ENCODE results near the gene AMN1.
"Not testable (repeated sequence)": the region's sequence is repeated elsewhere in the genome, so short reads cannot be mapped to it uniquely, and the experiment has no call there.

The AMN1 gene
- total RNA-seq = 1.8 to 15.3 (median 3.5) reads per million in 9 experiments

DNA sequence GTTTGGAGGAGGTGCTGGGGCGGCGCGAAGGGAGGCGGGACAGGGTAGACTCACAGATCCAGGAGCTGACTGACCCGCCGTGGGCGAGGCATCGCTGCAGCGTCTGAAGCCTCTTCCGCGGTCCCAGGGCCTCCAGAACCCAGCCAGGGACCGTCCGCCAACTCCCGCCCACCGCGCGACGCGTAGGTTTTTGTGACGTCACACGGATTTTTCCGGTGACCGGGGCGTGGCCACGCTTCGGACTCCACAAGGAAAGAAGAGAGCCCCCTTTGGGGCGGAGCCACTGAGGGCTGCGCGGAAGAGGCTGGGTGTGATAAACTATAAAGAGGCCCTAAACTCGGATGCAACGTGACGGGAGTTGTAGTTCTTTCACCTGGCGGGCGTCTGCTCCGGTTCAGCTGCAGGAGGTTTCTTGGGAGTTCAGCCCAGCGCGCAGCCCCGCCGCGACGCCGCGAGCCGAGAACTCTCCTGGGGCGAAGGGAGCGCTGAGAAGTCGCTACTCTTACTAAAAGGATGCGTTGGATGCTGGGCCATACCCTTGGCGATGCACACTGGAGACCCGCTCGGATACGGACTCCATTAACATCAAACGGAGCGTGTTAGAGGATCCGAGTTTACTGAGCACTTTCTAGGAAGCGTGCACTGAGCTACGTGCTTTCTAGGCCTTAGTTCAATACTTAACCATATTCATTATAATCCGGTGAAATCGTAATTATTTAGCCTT is at the start of gene AMN1:
TSS of gene AMN1 (minus strand) at position 105 of the 724 bp plus-strand sequence. CDS start at position 92, 13 bp downstream.
- no peaks in the 10 kb centered on the region for H3K27me3 Mint-ChIP-seq
- DNase-seq (peak; percentile 99 to 100 (median 100)), ATAC-seq (replicated peaks) (peak; percentile 90)
- H3K9me3 Mint-ChIP-seq = peaks cover 0 to 1% of the 10 kb centered on the region in 2 donors
- H3K4me3 Mint-ChIP-seq = peak within 1 kb of the TSS; percentile 97 to 99
- peak within 1 kb of the TSS; percentile 97 for H3K27ac Mint-ChIP-seq
- peaks cover 21% of the 10 kb centered on the region for H3K36me3 Mint-ChIP-seq (ENCODE audit: insufficient read depth)
- peaks cover 42 to 47% of the 10 kb centered on the region in 2 donors for H3K4me1 Mint-ChIP-seq (ENCODE audit: low read depth in 2 of 2)

DNA sequence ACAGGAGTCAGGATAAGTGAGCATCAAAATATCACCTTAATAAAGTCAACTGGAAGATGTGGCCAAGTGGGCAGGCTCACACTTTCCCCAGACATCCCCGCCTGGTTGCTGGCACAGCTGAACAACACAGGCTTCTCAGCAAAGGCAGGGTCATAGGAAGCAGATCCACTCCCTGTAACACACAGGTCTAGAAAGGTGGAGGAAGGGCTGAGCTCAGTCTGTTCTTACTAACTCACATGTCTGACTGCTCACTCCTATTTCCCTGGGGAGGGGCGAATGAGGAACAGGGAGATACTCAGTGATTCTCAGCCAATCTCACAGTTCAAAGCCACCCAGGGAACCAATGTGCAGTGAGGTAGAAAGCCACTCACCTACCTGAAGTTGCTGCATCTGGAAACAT is 45.0 kb upstream of the AMN1 start:
- H3K27me3 Mint-ChIP-seq = no peaks in the 10 kb centered on the region
- H3K36me3 Mint-ChIP-seq (ENCODE audit: insufficient read depth) = no peaks in the 10 kb centered on the region
- DNase-seq (no peak), ATAC-seq (replicated peaks) (no peak)
- H3K9me3 Mint-ChIP-seq = no peaks in the 10 kb centered on the region
- H3K4me3 Mint-ChIP-seq = no peak overlapping the region
- H3K4me1 Mint-ChIP-seq (ENCODE audit: low read depth in 2 of 2) = peaks cover 0 to 10% of the 10 kb centered on the region in 2 donors
- H3K27ac Mint-ChIP-seq = peak overlapping the region; percentile 19 to 20

DNA sequence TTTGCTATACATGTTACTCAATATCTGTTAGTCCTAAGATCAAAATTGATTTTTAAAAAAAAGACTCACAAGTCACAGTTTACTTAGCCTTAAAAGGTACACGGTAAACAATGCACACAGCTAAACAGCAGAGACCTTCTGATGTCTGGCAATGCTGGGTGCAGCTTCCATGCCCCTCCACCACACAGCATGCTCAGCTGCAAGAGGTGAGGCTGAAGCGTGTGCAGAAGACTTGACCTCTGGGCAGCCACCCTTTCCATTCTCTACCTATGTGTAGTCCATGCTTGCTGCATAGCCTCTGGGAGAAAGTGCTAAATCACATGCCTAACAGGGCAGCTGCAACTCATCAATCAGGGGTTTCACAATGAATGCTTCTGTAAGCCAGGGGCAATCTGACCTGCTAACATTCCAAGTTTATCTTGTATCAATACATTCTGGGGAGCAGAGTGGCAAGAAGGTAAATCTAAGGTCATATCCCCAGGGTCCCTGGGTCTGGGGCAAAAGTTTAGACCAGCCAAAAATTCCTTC is 44.5 kb upstream of the AMN1 start:
- Mint-ChIP-seq H3K27ac (peak overlapping the region in 1 of 2 donors; percentile 20), H3K27me3 (no peaks in the 10 kb centered on the region), H3K4me1 (ENCODE audit: low read depth in 2 of 2) (peaks cover 0 to 10% of the 10 kb centered on the region in 2 donors), H3K4me3 (no peak overlapping the region), H3K36me3 (ENCODE audit: insufficient read depth) (no peaks in the 10 kb centered on the region), H3K9me3 (no peaks in the 10 kb centered on the region)
- ATAC-seq (replicated peaks) = no peak
- DNase-seq = no peak

DNA sequence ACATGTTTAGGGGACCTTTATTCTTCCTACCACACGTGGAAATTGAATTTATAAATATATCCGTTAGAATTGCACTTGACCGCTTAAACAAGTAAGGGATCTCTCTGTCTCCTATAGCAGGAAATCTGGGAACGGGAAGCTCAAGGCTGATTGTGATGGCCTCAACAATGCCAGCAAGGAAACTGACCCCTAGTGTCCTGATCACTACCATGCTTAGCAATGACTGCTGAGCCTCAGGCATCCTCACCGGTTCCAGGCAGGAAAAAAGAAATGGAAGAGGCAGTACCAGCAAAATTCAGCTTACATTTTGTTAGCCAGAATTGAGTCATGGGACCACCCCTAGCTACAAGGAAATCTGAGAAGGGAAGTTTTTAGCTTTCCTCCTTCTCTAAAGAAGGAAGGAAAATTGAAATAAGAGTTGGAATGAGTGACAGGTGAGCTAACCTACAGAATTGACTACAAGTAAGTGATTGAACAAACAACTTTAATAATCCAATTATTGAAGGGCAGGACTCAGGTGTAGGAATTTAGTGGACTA is 43.9 kb upstream of the AMN1 start:
- Mint-ChIP-seq H3K27me3 (no peaks in the 10 kb centered on the region), H3K27ac (no peak overlapping the region), H3K9me3 (no peaks in the 10 kb centered on the region), H3K36me3 (ENCODE audit: insufficient read depth) (no peaks in the 10 kb centered on the region), H3K4me3 (no peak overlapping the region), H3K4me1 (ENCODE audit: low read depth in 2 of 2) (peaks cover 0 to 14% of the 10 kb centered on the region in 2 donors)
- DNase-seq (no peak), ATAC-seq (replicated peaks) (no peak)

DNA sequence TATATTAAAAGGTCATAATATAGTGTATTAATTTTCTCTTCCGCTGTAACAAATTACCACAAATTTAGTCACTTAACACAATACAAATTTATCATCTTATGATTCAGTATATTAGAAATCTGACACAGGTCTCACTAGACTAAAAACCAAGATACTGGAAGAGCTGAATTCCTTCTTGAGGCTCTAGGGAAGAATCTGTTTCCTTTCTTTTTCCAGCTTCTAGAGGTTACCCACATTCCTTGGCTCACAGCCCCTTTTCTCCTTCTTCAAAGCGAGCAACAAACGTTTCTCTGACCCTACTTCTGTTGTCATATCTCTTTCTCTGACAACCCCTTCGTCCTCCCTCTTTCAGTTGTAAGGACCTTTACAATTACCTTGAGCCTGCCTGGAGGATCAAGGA is 43.4 kb upstream of the AMN1 start:
- no peaks in the 10 kb centered on the region for H3K36me3 Mint-ChIP-seq (ENCODE audit: insufficient read depth)
- no peak for ATAC-seq (replicated peaks)
- no peak overlapping the region for H3K4me3 Mint-ChIP-seq
- H3K9me3 Mint-ChIP-seq = no peaks in the 10 kb centered on the region
- H3K4me1 Mint-ChIP-seq (ENCODE audit: low read depth in 2 of 2) = peaks cover 0 to 20% of the 10 kb centered on the region in 2 donors
- H3K27me3 Mint-ChIP-seq = no peaks in the 10 kb centered on the region
- H3K27ac Mint-ChIP-seq = no peak overlapping the region
- DNase-seq = no peak

DNA sequence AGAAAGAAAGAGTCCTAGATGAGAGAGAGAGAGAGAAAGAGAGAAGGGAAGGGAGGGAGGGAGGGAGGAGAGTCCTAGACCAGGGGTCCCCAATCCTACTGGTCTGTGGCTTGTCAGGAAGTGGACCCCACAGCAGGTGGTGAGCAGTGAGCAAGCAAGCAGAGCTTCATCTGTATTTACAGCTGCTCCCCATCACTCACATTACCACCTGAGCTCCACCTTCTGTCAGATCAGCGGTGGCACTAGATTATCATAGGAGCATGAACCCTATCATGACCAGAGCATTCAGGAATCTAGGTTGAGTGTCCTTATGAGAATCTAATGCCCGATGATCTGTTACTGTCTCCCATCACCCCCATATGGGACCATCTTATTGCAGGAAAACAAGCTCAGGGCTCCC is 39.2 kb upstream of the AMN1 start:
- DNase-seq = no peak
- Mint-ChIP-seq H3K9me3 (no peaks in the 10 kb centered on the region), H3K4me3 (no peak overlapping the region), H3K4me1 (ENCODE audit: low read depth in 2 of 2) (peaks cover 0 to 11% of the 10 kb centered on the region in 2 donors), H3K36me3 (ENCODE audit: insufficient read depth) (no peaks in the 10 kb centered on the region), H3K27ac (peak overlapping the region; percentile 76 to 81), H3K27me3 (no peaks in the 10 kb centered on the region)
- no peak for ATAC-seq (replicated peaks)

DNA sequence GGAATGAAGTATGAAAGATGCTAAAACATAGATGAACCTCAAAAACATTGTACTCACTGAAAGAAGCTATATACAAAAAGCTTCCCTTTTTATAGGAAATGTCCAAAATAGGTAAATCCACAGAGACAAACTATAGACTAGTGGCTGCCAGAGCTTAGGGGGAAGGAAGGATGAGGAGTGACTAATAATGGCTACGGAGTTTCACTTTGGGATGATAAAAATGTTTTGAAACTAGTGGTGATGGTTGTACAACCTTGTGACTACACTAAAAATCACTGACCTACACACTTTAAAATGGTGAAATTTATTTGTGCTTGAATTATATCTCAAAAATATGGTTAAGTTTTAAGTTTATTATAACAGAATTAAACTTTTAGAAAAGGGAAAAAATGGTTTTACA is 37.1 kb upstream of the AMN1 start:
- no peaks in the 10 kb centered on the region for H3K9me3 Mint-ChIP-seq
- H3K4me1 Mint-ChIP-seq (ENCODE audit: low read depth in 2 of 2) = peaks cover 0 to 11% of the 10 kb centered on the region in 2 donors
- H3K4me3 Mint-ChIP-seq = no peak overlapping the region
- H3K27me3 Mint-ChIP-seq = no peaks in the 10 kb centered on the region
- H3K27ac Mint-ChIP-seq = no peak overlapping the region
- no peaks in the 10 kb centered on the region for H3K36me3 Mint-ChIP-seq (ENCODE audit: insufficient read depth)
- ATAC-seq (replicated peaks) (no peak), DNase-seq (no peak)

DNA sequence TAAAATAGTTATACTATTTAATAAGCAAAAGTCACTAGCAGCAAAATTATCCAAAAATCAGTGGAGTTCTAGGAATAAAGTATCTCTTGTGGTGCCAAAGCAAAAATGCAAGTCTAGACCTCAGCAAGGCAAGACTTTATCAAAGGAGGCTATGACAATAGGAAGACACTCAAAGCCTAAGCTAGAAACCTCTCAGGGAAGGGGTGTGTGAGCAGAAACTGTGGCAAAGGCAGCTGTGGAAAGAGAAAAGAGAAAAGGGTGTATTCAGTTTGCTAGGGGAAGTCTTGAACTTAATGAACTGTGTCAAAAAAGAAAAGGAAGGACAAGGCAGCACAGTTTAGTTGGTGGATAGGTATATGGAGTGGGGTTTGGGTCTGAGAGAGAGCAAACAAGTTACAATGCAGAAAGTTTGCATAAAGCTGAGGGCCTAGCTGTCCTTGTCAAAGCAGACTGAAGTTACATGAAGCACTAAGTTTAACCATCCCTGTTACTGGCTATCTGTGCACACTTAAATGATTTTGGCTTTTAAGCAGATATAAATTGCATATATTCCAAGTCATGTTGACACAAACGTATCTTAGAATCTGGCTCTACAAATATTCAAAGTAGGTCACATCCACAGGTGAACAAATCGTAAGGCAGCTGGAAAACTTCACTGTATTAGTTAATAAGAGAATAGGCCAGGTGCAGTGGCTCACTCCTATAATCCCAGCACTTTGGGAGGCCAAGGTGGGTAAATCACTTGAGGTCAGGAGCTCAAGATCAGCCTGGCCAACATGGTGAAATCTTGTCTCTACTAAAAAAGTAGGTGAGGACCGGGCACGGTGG is 31.0 kb upstream of the AMN1 start:
- DNase-seq = no peak
- peak overlapping the region in 1 of 2 donors; percentile 17 for H3K27ac Mint-ChIP-seq
- H3K4me3 Mint-ChIP-seq = no peak overlapping the region
- H3K27me3 Mint-ChIP-seq = no peaks in the 10 kb centered on the region
- peaks cover 2% of the 10 kb centered on the region in 2 donors for H3K4me1 Mint-ChIP-seq (ENCODE audit: low read depth in 2 of 2)
- H3K36me3 Mint-ChIP-seq (ENCODE audit: insufficient read depth) = peaks cover 3% of the 10 kb centered on the region
- no peak for ATAC-seq (replicated peaks)
- no peaks in the 10 kb centered on the region for H3K9me3 Mint-ChIP-seq

DNA sequence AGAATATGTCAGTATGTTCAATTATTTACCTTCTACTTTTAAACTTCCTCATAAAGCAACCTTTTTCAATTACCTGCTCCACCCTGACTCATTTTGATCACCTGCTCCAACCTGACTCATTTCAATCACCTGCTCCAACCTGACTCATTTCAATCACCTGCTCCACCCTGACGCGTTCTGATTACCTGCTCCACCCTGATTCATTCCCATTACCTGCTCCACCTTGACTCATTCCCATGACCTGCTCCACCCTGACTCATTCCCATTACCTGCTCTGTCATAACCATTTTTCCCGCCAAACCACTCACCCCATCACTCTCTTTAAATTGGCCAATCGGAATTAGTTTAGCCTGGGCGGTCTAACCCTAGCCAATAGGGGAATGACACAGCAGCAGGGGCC is 29.5 kb upstream of the AMN1 start:
- H3K36me3 Mint-ChIP-seq (ENCODE audit: insufficient read depth); ATAC-seq (replicated peaks); H3K4me3 Mint-ChIP-seq; H3K27ac Mint-ChIP-seq; H3K4me1 Mint-ChIP-seq (ENCODE audit: low read depth in 2 of 2); DNase-seq; H3K27me3 Mint-ChIP-seq; H3K9me3 Mint-ChIP-seq: not testable (repeated sequence)

DNA sequence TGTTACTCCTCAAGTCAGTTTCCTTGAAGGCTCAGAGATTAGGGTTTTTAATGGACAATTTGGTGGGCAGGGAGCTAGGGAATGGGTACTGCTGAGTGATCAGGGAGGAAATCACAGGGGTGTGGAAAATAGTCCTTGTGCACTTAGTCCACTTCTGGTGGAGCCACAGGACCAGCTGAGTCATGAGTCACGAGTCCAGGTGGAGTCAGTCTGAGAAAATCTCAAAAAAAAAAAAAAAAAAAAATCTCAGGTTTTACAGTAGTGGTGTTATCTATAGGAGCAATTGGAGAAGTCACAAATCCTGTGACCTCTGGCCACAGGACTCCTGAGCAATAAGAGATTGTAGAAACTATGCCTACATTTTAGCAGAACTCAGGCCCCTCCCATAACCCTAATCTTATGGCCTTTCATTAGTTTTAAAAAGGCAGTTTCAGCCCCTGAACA is 28.2 kb upstream of the AMN1 start:
- Mint-ChIP-seq H3K36me3 (ENCODE audit: insufficient read depth) (peaks cover 5% of the 10 kb centered on the region), H3K27ac (peak overlapping the region in 1 of 2 donors; percentile 39), H3K4me1 (ENCODE audit: low read depth in 2 of 2) (peaks cover 5 to 9% of the 10 kb centered on the region in 2 donors), H3K9me3 (no peaks in the 10 kb centered on the region), H3K27me3 (no peaks in the 10 kb centered on the region), H3K4me3 (no peak overlapping the region)
- no peak for ATAC-seq (replicated peaks)
- no peak for DNase-seq

DNA sequence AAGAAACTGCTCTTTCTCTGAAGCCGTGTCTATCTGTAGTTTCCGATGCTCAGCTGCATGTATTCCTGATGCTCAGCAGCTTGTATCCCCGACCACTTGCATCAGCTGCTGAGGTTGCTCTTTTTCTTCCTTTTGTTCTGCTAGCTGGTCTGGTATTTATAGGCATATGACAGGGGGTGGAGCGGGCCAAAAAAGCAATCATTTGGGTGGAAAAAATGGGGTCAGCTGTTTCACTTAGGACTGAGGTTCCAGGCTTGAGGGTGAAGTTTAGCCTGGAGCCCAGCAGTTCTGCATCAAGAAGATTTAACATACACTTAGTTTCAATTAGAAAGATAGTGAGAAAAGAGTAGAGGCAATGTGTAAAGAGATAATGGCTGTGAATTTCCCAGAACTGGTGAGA is 23.6 kb upstream of the AMN1 start:
- Mint-ChIP-seq H3K4me3 (no peak overlapping the region), H3K4me1 (ENCODE audit: low read depth in 2 of 2) (peaks cover 12 to 23% of the 10 kb centered on the region in 2 donors), H3K27me3 (no peaks in the 10 kb centered on the region), H3K27ac (peak overlapping the region in 1 of 2 donors; percentile 6), H3K9me3 (no peaks in the 10 kb centered on the region), H3K36me3 (ENCODE audit: insufficient read depth) (peaks cover 2% of the 10 kb centered on the region)
- DNase-seq (no peak), ATAC-seq (replicated peaks) (no peak)

DNA sequence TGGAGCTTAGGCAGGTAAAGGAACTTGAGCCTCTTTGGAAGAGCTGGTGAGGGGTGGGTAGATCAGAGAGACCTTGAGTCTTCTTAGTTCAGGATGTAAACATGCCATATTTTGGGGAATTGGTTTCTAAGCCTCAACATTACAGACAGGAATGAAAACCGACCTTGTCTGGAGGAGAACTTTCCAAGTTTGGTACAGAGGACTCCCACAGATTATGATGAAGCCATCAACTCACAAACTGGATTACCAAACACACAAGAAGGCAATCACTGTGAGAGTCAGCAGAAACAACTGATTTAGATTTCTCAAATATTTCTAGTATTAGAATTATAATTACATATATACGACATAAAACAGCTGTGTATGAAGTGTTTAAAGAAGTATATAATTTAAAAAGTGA is 22.3 kb upstream of the AMN1 start:
- peaks cover 2% of the 10 kb centered on the region for H3K36me3 Mint-ChIP-seq (ENCODE audit: insufficient read depth)
- H3K27me3 Mint-ChIP-seq = no peaks in the 10 kb centered on the region
- peaks cover 17 to 23% of the 10 kb centered on the region in 2 donors for H3K4me1 Mint-ChIP-seq (ENCODE audit: low read depth in 2 of 2)
- no peak overlapping the region for H3K4me3 Mint-ChIP-seq
- DNase-seq (no peak), ATAC-seq (replicated peaks) (no peak)
- H3K9me3 Mint-ChIP-seq = no peaks in the 10 kb centered on the region
- no peak overlapping the region for H3K27ac Mint-ChIP-seq

DNA sequence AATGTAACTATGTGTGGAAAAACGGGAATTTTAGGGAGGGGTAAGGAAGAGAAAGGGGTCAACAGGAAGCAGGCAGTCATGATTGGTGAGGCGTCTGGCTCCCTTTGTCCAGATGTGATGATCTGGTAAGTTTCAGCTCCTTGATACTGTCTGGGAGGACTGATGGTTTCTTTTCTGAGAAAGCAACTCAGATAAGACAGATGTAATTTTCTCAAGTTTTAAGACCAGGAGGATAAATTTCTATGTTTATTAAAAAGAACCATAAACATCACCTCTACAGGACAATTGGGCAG is 21.9 kb upstream of the AMN1 start:
- Mint-ChIP-seq H3K27me3 (no peaks in the 10 kb centered on the region), H3K4me3 (no peak overlapping the region), H3K36me3 (ENCODE audit: insufficient read depth) (peaks cover 2% of the 10 kb centered on the region), H3K9me3 (no peaks in the 10 kb centered on the region), H3K27ac (no peak overlapping the region), H3K4me1 (ENCODE audit: low read depth in 2 of 2) (peaks cover 17 to 23% of the 10 kb centered on the region in 2 donors)
- no peak for DNase-seq
- no peak for ATAC-seq (replicated peaks)

Data from effector memory CD8-positive, alpha-beta T cell (primary cell).